Measurements from ENCODE around the gene ADAMTSL3.
"Not testable (repeated sequence)": the region's sequence is repeated elsewhere in the genome, so short reads cannot be mapped to it uniquely, and the experiment has no call there.

Gene ADAMTSL3

GRCh38 chr15:83700082-83700481 lies 46.2 kb downstream of the ADAMTSL3 start:
- no peak for DNase-seq

GRCh38 chr15:83702314-83702713 lies 48.4 kb downstream of the ADAMTSL3 start:
- DNase-seq: not testable (repeated sequence)

GRCh38 chr15:83708328-83708727 lies 54.4 kb downstream of the ADAMTSL3 start:
- no peak for DNase-seq

- no peak for DNase-seq
Measured at GRCh38 chr15:83709241-83709640, 55.3 kb downstream of the ADAMTSL3 start.

- DNase-seq: no peak
Measured at GRCh38 chr15:83709811-83710210, 55.9 kb downstream of the ADAMTSL3 start.

GRCh38 chr15:83710452-83710851 lies 56.5 kb downstream of the ADAMTSL3 start:
- DNase-seq: no peak

- no peak for DNase-seq
Measured at GRCh38 chr15:83711236-83711635, 57.3 kb downstream of the ADAMTSL3 start.

GRCh38 chr15:83713242-83713641 lies 59.3 kb downstream of the ADAMTSL3 start:
- no peak for DNase-seq

GRCh38 chr15:83714939-83715628 lies 61.2 kb downstream of the ADAMTSL3 start:
- DNase-seq: no peak

- DNase-seq: no peak
Measured at GRCh38 chr15:83716605-83717004, 62.7 kb downstream of the ADAMTSL3 start.

- no peak for DNase-seq
Measured at GRCh38 chr15:83717010-83717409, 63.1 kb downstream of the ADAMTSL3 start.

- no peak for DNase-seq
Measured at GRCh38 chr15:83720468-83720867, 66.5 kb downstream of the ADAMTSL3 start.

- no peak for DNase-seq
Measured at GRCh38 chr15:83721031-83721430, 67.1 kb downstream of the ADAMTSL3 start.

GRCh38 chr15:83721981-83722380 lies 68.1 kb downstream of the ADAMTSL3 start:
- no peak for DNase-seq

- no peak for DNase-seq
Measured at GRCh38 chr15:83723216-83723615, 69.3 kb downstream of the ADAMTSL3 start.

GRCh38 chr15:83732196-83732595 lies 78.3 kb downstream of the ADAMTSL3 start:
- no peak for DNase-seq

- no peak for DNase-seq
Measured at GRCh38 chr15:83732770-83733169, 78.8 kb downstream of the ADAMTSL3 start.

GRCh38 chr15:83733206-83733605 lies 79.3 kb downstream of the ADAMTSL3 start:
- DNase-seq: no peak

GRCh38 chr15:83733691-83734090 lies 79.8 kb downstream of the ADAMTSL3 start:
- DNase-seq: no peak

GRCh38 chr15:83734487-83734886 lies 80.6 kb downstream of the ADAMTSL3 start:
- no peak for DNase-seq

GRCh38 chr15:83739629-83740028 lies 85.7 kb downstream of the ADAMTSL3 start:
- DNase-seq: no peak

- no peak for DNase-seq
Measured at GRCh38 chr15:83745771-83746170, 91.8 kb downstream of the ADAMTSL3 start.

- no peak for DNase-seq
Measured at GRCh38 chr15:83746231-83746630, 92.3 kb downstream of the ADAMTSL3 start.

- DNase-seq: no peak
Measured at GRCh38 chr15:83747050-83747717, 93.3 kb downstream of the ADAMTSL3 start.

- no peak for DNase-seq
Measured at GRCh38 chr15:83747718-83748110, 93.8 kb downstream of the ADAMTSL3 start.
